ENCODE measurements around the gene PCYOX1L.

The PCYOX1L gene

GRCh38 chr5:149409268-149409948, 51.6 kb downstream of the PCYOX1L start:
- no peak for DNase-seq

- no peak for DNase-seq
These were observed 52.2 kb downstream of the PCYOX1L start for GRCh38 chr5:149410071-149410470.

GRCh38 chr5:149410721-149411432, 53.0 kb downstream of the PCYOX1L start:
- DNase-seq: no peak

- DNase-seq: no peak
These were observed 54.1 kb downstream of the PCYOX1L start for GRCh38 chr5:149411738-149412519.

- no peak for DNase-seq
These were observed 55.1 kb downstream of the PCYOX1L start for GRCh38 chr5:149412783-149413476.

- DNase-seq: no peak
These were observed 55.8 kb downstream of the PCYOX1L start for GRCh38 chr5:149413477-149414210.

GRCh38 chr5:149414405-149415065, 56.7 kb downstream of the PCYOX1L start:
- no peak for DNase-seq

- DNase-seq: no peak
These were observed 57.5 kb downstream of the PCYOX1L start for GRCh38 chr5:149415066-149415967.

- DNase-seq: peak; percentile 71
These were observed 59.3 kb downstream of the PCYOX1L start for GRCh38 chr5:149416987-149417710.

GRCh38 chr5:149417711-149418368, 60.0 kb downstream of the PCYOX1L start:
- DNase-seq: no peak

- no peak for DNase-seq
These were observed 61.2 kb downstream of the PCYOX1L start for GRCh38 chr5:149418910-149419531.
